Superior temporal gyrus (tissue), 1 donor: ENCODE data around the gene JAK1.
A peak's percentile ranks its signal among the peaks of the same experiment; 100 is the strongest.
"Not testable (repeated sequence)": the region's sequence is repeated elsewhere in the genome, so short reads cannot be mapped to it uniquely, and the experiment has no call there.

Experiments used
- DNase-seq: peaks from one replicate; pipeline ENCODE4 v3.0.0-alpha.2; 2016; ENCODE audit errors: extremely low spot score

JAK1 gene

GRCh38 chr1:64966158-64966971 is at the start of gene JAK1:
TSS of gene JAK1 (minus strand) at chr1:64966549. CDS start at chr1:64886264, 80,285 bp downstream.
- DNase-seq = peak; percentile 81

- no peak for DNase-seq
Measured at GRCh38 chr1:65014321-65014720, 48.0 kb upstream of the JAK1 start.

- no peak for DNase-seq
Measured at GRCh38 chr1:65011983-65012382, 45.6 kb upstream of the JAK1 start.

- DNase-seq = no peak
Measured at GRCh38 chr1:65009724-65010420, 43.5 kb upstream of the JAK1 start.

GRCh38 chr1:65009176-65009575 is 42.8 kb upstream of the JAK1 start:
- DNase-seq = no peak

- no peak for DNase-seq
Measured at GRCh38 chr1:65006806-65007205, 40.5 kb upstream of the JAK1 start.

- peak; percentile 37 for DNase-seq
Measured at GRCh38 chr1:65003316-65003664, 36.9 kb upstream of the JAK1 start.

GRCh38 chr1:65002508-65003315 is 36.4 kb upstream of the JAK1 start:
- DNase-seq = peak; percentile 68

GRCh38 chr1:65002156-65002507 is 35.8 kb upstream of the JAK1 start:
- DNase-seq = no peak

DNA sequence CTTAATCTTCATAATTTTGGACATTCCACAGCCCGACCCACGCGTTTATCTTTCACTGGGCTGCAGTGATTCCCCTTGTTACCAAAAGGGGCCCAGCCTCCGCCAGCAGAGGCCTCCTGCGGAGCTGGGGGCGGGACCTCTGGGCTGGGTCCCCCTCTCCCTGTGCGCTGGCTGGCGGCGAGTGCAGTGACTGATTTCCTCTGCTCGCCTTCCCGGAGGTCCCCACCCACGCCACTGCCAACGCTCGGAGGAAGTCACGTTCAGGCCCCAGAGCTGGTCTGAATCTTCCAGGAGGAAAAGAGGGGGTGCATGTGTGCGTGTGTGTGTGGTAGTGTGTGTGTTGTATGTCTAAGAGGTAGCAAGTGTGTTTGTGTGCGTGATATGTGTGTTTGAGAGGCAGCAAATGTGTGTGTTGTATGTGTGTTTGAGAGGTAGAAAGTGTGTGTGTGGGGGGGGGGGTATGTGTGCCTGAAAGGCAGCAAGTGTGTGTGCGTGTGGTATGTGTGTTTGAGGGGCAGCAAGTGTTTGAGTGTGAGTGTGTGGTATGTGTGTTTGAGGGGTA is 35.0 kb upstream of the JAK1 start:
- no peak for DNase-seq

- DNase-seq = not testable (repeated sequence)
Measured at GRCh38 chr1:64998425-64998948, 32.1 kb upstream of the JAK1 start.

DNA sequence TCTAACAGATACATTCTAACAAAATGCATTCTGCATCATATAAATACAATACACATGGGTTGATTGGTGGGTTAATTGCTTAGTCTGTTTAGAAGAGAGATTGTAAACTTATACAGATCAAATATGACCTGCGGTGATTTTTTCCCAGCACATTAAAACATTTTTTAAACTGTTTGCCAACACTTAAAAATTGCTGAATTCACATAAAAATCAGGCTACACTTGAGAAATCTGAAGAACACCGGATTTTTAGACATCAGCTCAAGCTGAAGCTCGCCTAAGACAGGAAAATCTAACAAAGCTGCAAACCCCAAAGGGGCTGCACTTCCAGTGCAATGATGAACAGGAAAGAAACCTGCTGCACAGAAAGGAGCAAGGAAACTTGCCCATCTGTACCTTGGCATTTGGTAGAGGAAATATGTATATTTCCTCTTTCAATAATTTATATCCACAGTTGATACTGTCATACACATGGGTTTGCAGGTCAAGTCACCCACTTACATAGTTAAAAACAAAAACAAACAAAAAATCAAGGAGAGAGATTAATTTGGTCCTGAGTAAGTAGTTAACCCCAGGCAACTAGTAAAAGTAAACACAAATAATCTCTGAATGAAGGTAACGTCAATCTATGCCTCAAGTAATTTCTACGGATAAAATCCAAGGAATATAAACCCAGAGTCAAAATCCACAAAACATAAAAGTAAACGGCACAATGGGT is 30.4 kb upstream of the JAK1 start:
- no peak for DNase-seq

DNA sequence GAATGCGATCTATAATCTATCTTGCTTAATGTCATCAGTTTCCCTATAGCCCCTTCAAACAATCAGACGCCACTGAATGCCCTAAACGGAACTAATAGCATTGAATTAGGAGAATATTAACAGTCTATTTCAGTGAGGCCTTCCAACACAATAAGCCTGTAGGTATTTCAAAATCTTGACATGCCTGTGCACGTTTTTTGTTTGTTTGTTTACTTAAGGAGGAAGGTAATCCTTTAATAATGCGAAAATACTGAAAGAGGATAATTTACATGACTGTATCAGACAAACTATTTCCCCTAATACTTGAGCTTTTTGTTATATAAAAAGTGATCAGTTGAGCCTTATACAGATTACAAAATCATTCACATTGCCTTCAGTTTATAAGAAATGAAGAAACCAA is 29.0 kb upstream of the JAK1 start:
- no peak for DNase-seq

GRCh38 chr1:64986903-64987871 is 20.8 kb upstream of the JAK1 start:
- peak; percentile 60 for DNase-seq

DNA sequence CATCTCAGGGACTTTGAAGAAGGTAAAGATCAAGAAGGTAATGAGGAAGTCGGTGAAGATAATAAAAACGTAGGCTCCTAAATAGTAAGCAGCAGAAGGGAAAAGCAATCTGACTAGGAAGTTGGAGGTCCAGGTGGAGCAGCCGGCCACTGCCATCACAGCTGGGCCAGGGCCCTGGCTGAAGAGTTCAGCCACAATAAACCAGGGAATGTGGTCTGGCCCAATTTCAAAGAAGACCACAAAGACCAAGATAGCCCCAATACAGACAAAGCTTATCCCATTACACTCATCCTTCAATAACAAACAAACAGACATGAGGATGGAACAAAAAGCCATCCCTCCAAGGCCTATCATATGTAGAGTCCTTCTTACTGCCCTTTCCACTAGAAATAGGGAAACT is 18.4 kb upstream of the JAK1 start:
- DNase-seq = no peak

GRCh38 chr1:64984106-64984505 is 17.8 kb upstream of the JAK1 start:
- no peak for DNase-seq

- DNase-seq = no peak
Measured at GRCh38 chr1:64983110-64983509, 16.8 kb upstream of the JAK1 start.

DNA sequence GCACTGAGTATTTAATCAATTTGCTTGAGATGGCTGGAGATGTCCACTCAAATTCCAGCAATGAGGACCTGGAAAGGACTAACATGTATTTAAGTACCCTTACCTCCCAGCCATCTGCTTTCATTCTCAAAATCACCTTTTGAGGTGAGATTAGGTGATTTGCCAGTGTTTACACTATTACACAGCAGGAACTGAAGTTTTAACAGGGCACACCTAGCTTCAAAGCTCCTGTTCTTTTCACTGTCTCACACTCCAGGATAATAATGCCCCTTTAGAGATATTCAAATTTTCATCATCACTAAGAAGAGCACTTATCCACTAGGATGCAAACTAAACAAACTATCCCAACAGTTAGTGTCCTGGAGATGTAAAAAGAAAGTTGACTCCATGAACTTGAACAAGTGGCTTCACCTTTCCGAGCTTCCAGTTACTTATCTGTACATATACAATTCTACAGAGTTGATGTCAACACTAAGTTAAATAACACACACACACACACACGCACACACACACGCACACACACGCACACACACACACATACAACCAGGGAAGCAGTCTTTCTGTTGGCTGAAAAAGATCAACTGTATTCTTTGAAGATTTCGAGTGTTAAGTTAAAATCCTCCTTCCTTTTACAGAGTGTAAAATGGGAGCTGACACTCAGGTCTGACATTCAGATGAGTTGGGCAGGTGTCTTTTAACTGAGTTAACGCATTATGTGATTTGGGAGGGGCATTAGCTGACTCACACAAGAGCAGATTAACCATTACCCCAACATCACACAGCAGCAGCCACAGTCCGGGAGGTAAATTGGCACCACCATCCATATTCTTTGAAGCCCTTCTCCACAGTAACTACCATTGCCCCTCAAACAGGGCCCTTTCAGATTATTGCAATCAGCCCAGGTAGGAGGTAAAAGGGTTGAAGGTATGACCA is 15.5 kb upstream of the JAK1 start:
- DNase-seq = no peak
